SK-N-SH treated with all-trans-retinoic acid at 6 μM for 48 hours (cell line): ENCODE results near the gene NADSYN1.

ENCODE experiments used
- ATAC-seq: fragments of 200-7000 bp; cut with Tn5 transposase; 3 replicates; pipeline ENCODE4 v1.9.1; 2020; ENCODE audit warnings: mild to moderate bottlenecking, moderate library complexity
- BACH2 ChIP-seq: fragments of 250-450 bp; sonication (Bioruptor Pico); IDR thresholded peaks from 2 replicates; pipeline ENCODE4 v1.9.0; 2021; ENCODE audit warnings: mild to moderate bottlenecking, borderline replicate concordance
- CSDC2 ChIP-seq: fragments of 250-450 bp; sonication (Bioruptor Pico); IDR thresholded peaks from 2 replicates; pipeline ENCODE4 v1.5.0; 2020; ENCODE audit warnings: mild to moderate bottlenecking, moderate library complexity
- CSRNP3 ChIP-seq: fragments of 250-450 bp; sonication (Bioruptor Pico); IDR thresholded peaks from 2 replicates; pipeline ENCODE4 v1.5.1; 2021; ENCODE audit warnings: mild to moderate bottlenecking, moderate library complexity
- ESRRG ChIP-seq: fragments of 250-450 bp; sonication (Bioruptor Pico); IDR thresholded peaks from 2 replicates; pipeline ENCODE4 v1.6.1; 2021; ENCODE audit warnings: mild to moderate bottlenecking
- GLIS3 ChIP-seq: fragments of 250-450 bp; sonication (Bioruptor Pico); IDR thresholded peaks from 2 replicates; pipeline ENCODE4 v1.5.0; 2020; ENCODE audit warnings: mild to moderate bottlenecking, moderate library complexity
- ISL1 ChIP-seq: fragments of 250-450 bp; sonication (Bioruptor Pico); IDR thresholded peaks from 2 replicates; pipeline ENCODE4 v2.1.2; 2022; ENCODE audit warnings: mild to moderate bottlenecking, moderate library complexity
- PATZ1 ChIP-seq: fragments of 250-450 bp; sonication (Bioruptor Pico); IDR thresholded peaks from 2 replicates; pipeline ENCODE4 v1.8.0; 2020; ENCODE audit warnings: mild to moderate bottlenecking, moderate library complexity, borderline replicate concordance
- POU6F1 ChIP-seq: fragments of 250-450 bp; sonication (Bioruptor Pico); IDR thresholded peaks from 2 replicates; pipeline ENCODE4 v1.8.0; 2021; ENCODE audit warnings: low read depth, mild to moderate bottlenecking, moderate library complexity, borderline replicate concordance
- PPARA ChIP-seq: fragments of 250-450 bp; sonication (Bioruptor Pico); IDR thresholded peaks from 2 replicates; pipeline ENCODE4 v1.5.0; 2020; ENCODE audit warnings: mild to moderate bottlenecking, borderline replicate concordance
- SNAI2 ChIP-seq: fragments of 250-450 bp; sonication (Bioruptor Pico); IDR thresholded peaks from 2 replicates; pipeline ENCODE4 v1.5.0; 2020; ENCODE audit warnings: mild to moderate bottlenecking, moderate library complexity
- TCF4 ChIP-seq: fragments of 250-450 bp; sonication (Bioruptor Pico); IDR thresholded peaks from 2 replicates; pipeline ENCODE4 v1.8.0; 2021; ENCODE audit warnings: mild to moderate bottlenecking, moderate library complexity, borderline replicate concordance
- TOX ChIP-seq: fragments of 250-450 bp; sonication (Bioruptor Pico); IDR thresholded peaks from 2 replicates; pipeline ENCODE4 v1.8.0; 2021; ENCODE audit warnings: mild to moderate bottlenecking, moderate library complexity, borderline replicate concordance
- TSHZ2 ChIP-seq: fragments of 250-450 bp; sonication (Bioruptor Pico); IDR thresholded peaks from 2 replicates; pipeline ENCODE4 v1.5.0; 2020; ENCODE audit warnings: mild to moderate bottlenecking, moderate library complexity
- ZFP3 ChIP-seq: fragments of 250-450 bp; sonication (Bioruptor Pico); IDR thresholded peaks from 2 replicates; pipeline ENCODE4 v1.5.0; 2020; ENCODE audit warnings: mild to moderate bottlenecking, moderate library complexity
- ZFP30 ChIP-seq: fragments of 450-650 bp; formaldehyde crosslinking; IDR thresholded peaks from 2 replicates; pipeline ENCODE4 v1.5.0; 2022; ENCODE audit warnings: mild to moderate bottlenecking, moderate library complexity
- ZNF565 ChIP-seq: fragments of 450-650 bp; formaldehyde crosslinking; conservative IDR thresholded peaks from 2 replicates; pipeline ENCODE4 v1.5.0; 2020; ENCODE audit warnings: low read depth, mild to moderate bottlenecking, moderate library complexity
- ZNF70 ChIP-seq: fragments of 450-650 bp; formaldehyde crosslinking; IDR thresholded peaks from 2 replicates; pipeline ENCODE4 v1.5.0; 2020; ENCODE audit warnings: mild to moderate bottlenecking, moderate library complexity
- ZNF8 ChIP-seq: fragments of 450-650 bp; formaldehyde crosslinking; IDR thresholded peaks from 2 replicates; pipeline ENCODE4 v1.5.0; 2020; ENCODE audit warnings: mild to moderate bottlenecking, moderate library complexity

The NADSYN1 gene

GRCh38 chr11:71410363-71410966 is 42.5 kb upstream of the NADSYN1 start:
- no peak for ATAC-seq
- no peak for TF ChIP-seq PPARA (CRISPR knock-in tag)
- TF ChIP-seq ZNF70 (CRISPR knock-in tag), result no peak
- no peak for TF ChIP-seq ZNF565 (CRISPR knock-in tag)
- TF ChIP-seq ISL1 (CRISPR knock-in tag), result no peak
- TF ChIP-seq PATZ1 (CRISPR knock-in tag), result no peak
- no peak for TF ChIP-seq POU6F1 (CRISPR knock-in tag)
- TF ChIP-seq, all 23 proteins: peak for 0

GRCh38 chr11:71414645-71415044 is 38.4 kb upstream of the NADSYN1 start:
- ATAC-seq, result no peak
- no peak for TF ChIP-seq ESRRG (CRISPR knock-in tag)
- no peak for TF ChIP-seq ZFP30
- no peak for TF ChIP-seq TOX
- TF ChIP-seq PATZ1 (CRISPR knock-in tag), result no peak
- no peak for TF ChIP-seq PPARA (CRISPR knock-in tag)
- no peak for TF ChIP-seq TSHZ2 (CRISPR knock-in tag)
- TF ChIP-seq TCF4, result no peak
- TF ChIP-seq CSDC2 (CRISPR knock-in tag), result no peak
- TF ChIP-seq POU6F1 (CRISPR knock-in tag), result no peak
- no peak for TF ChIP-seq GLIS3
- TF ChIP-seq ZFP3, result no peak
- no peak for TF ChIP-seq CSRNP3 (CRISPR knock-in tag)
- no peak for TF ChIP-seq SNAI2 (CRISPR knock-in tag)

GRCh38 chr11:71418643-71419042 is 34.4 kb upstream of the NADSYN1 start:
- ATAC-seq, result no peak
- TF ChIP-seq ZNF565 (CRISPR knock-in tag) (no peak), PPARA (CRISPR knock-in tag) (no peak), BACH2 (CRISPR knock-in tag) (no peak), ISL1 (CRISPR knock-in tag) (no peak), SNAI2 (CRISPR knock-in tag) (no peak), ZNF8 (CRISPR knock-in tag) (no peak), ESRRG (CRISPR knock-in tag) (no peak)
